HG02943 (cell line): ENCODE measurements around the gene RBM17.
"Not testable (repeated sequence)": the region's sequence is repeated elsewhere in the genome, so short reads cannot be mapped to it uniquely, and the experiment has no call there.

Experiments used
- ATAC-seq: cut with Tn5 transposase; IDR thresholded peaks from one replicate; pipeline ENCODE4 v1.9.1; 2021; ENCODE audit warnings: mild to moderate bottlenecking, low read depth, moderate library complexity; ENCODE audit not compliant: unreplicated experiment

The RBM17 gene

GRCh38 chr10:6077071-6077675 is 11.7 kb upstream of the RBM17 start:
- no peak for ATAC-seq

GRCh38 chr10:6079044-6079443 is 9.8 kb upstream of the RBM17 start:
- no peak for ATAC-seq

GRCh38 chr10:6080417-6080973 is 8.3 kb upstream of the RBM17 start:
- no peak for ATAC-seq

GRCh38 chr10:6082496-6083395 is 6.1 kb upstream of the RBM17 start:
- no peak for ATAC-seq

GRCh38 chr10:6083523-6084475 is 5.0 kb upstream of the RBM17 start:
- ATAC-seq = no peak

- ATAC-seq = peak; percentile 46
Measured at GRCh38 chr10:6086375-6087233, 2.2 kb upstream of the RBM17 start.

GRCh38 chr10:6089334-6090219 is 743 bp downstream of the RBM17 start:
- ATAC-seq = peak; percentile 28

- ATAC-seq = no peak
Measured at GRCh38 chr10:6091630-6092029, 2.8 kb downstream of the RBM17 start.

- ATAC-seq = no peak
Measured at GRCh38 chr10:6092731-6093130, 3.9 kb downstream of the RBM17 start.

GRCh38 chr10:6095810-6096570 is 7.2 kb downstream of the RBM17 start:
- no peak for ATAC-seq

- no peak for ATAC-seq
Measured at GRCh38 chr10:6097063-6097462, 8.2 kb downstream of the RBM17 start.

- ATAC-seq = no peak
Measured at GRCh38 chr10:6098156-6098555, 9.3 kb downstream of the RBM17 start.

- ATAC-seq = no peak
Measured at GRCh38 chr10:6100370-6100769, 11.5 kb downstream of the RBM17 start.

- ATAC-seq = peak; percentile 95
Measured at GRCh38 chr10:6101181-6101580, 12.3 kb downstream of the RBM17 start.

- no peak for ATAC-seq
Measured at GRCh38 chr10:6102128-6102527, 13.3 kb downstream of the RBM17 start.

- no peak for ATAC-seq
Measured at GRCh38 chr10:6103591-6103990, 14.8 kb downstream of the RBM17 start.

- ATAC-seq = not testable (repeated sequence)
Measured at GRCh38 chr10:6107616-6108015, 18.8 kb downstream of the RBM17 start.

- no peak for ATAC-seq
Measured at GRCh38 chr10:6108072-6108471, 19.2 kb downstream of the RBM17 start.
